ENCODE data around the gene TMIGD3.

DNA sequence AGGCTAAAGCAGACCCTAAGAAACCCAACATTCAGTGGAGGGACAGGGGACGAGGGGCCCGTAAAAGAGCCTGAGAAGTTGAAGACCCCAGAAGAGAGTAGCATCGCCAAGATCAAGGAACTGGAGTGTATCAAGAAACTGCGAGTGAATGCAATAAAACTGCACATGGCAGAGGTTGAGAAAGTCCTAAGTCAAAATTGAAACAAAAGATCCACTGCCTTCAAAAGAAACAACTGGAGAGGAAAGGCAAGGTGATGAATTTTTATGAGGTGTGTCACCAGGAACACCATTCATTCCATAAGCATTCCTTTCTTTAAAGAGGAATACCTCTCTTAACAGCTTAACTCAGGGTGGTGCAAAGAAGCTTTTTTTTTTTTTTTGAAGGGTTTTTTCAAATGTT is 38.3 kb upstream of the TMIGD3 start:
- TF ChIP-seq, protein P1, sequence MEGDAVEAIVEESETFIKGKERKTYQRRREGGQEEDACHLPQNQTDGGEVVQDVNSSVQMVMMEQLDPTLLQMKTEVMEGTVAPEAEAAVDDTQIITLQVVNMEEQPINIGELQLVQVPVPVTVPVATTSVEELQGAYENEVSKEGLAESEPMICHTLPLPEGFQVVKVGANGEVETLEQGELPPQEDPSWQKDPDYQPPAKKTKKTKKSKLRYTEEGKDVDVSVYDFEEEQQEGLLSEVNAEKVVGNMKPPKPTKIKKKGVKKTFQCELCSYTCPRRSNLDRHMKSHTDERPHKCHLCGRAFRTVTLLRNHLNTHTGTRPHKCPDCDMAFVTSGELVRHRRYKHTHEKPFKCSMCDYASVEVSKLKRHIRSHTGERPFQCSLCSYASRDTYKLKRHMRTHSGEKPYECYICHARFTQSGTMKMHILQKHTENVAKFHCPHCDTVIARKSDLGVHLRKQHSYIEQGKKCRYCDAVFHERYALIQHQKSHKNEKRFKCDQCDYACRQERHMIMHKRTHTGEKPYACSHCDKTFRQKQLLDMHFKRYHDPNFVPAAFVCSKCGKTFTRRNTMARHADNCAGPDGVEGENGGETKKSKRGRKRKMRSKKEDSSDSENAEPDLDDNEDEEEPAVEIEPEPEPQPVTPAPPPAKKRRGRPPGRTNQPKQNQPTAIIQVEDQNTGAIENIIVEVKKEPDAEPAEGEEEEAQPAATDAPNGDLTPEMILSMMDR (IDR thresholded peaks at IDR 0.05): no peak
- TF ChIP-seq, protein P2, sequence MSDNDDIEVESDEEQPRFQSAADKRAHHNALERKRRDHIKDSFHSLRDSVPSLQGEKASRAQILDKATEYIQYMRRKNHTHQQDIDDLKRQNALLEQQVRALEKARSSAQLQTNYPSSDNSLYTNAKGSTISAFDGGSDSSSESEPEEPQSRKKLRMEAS (CRISPR knock-in tag; IDR thresholded peaks at IDR 0.05): no peak
- no peak for TF ChIP-seq CREB1 (CRISPR knock-in tag; IDR thresholded peaks at IDR 0.05)
- TF ChIP-seq, protein P3, sequence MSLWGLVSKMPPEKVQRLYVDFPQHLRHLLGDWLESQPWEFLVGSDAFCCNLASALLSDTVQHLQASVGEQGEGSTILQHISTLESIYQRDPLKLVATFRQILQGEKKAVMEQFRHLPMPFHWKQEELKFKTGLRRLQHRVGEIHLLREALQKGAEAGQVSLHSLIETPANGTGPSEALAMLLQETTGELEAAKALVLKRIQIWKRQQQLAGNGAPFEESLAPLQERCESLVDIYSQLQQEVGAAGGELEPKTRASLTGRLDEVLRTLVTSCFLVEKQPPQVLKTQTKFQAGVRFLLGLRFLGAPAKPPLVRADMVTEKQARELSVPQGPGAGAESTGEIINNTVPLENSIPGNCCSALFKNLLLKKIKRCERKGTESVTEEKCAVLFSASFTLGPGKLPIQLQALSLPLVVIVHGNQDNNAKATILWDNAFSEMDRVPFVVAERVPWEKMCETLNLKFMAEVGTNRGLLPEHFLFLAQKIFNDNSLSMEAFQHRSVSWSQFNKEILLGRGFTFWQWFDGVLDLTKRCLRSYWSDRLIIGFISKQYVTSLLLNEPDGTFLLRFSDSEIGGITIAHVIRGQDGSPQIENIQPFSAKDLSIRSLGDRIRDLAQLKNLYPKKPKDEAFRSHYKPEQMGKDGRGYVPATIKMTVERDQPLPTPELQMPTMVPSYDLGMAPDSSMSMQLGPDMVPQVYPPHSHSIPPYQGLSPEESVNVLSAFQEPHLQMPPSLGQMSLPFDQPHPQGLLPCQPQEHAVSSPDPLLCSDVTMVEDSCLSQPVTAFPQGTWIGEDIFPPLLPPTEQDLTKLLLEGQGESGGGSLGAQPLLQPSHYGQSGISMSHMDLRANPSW (CRISPR knock-in tag; conservative IDR thresholded peaks at IDR 0.05; ENCODE audit: low read depth): no peak
- no peak for TF ChIP-seq JUN (CRISPR knock-in tag; IDR thresholded peaks at IDR 0.05)
- TF ChIP-seq, protein P4, sequence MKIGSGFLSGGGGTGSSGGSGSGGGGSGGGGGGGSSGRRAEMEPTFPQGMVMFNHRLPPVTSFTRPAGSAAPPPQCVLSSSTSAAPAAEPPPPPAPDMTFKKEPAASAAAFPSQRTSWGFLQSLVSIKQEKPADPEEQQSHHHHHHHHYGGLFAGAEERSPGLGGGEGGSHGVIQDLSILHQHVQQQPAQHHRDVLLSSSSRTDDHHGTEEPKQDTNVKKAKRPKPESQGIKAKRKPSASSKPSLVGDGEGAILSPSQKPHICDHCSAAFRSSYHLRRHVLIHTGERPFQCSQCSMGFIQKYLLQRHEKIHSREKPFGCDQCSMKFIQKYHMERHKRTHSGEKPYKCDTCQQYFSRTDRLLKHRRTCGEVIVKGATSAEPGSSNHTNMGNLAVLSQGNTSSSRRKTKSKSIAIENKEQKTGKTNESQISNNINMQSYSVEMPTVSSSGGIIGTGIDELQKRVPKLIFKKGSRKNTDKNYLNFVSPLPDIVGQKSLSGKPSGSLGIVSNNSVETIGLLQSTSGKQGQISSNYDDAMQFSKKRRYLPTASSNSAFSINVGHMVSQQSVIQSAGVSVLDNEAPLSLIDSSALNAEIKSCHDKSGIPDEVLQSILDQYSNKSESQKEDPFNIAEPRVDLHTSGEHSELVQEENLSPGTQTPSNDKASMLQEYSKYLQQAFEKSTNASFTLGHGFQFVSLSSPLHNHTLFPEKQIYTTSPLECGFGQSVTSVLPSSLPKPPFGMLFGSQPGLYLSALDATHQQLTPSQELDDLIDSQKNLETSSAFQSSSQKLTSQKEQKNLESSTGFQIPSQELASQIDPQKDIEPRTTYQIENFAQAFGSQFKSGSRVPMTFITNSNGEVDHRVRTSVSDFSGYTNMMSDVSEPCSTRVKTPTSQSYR (CRISPR knock-in tag; IDR thresholded peaks at IDR 0.05): no peak
- TF ChIP-seq ESRRA (CRISPR knock-in tag; IDR thresholded peaks at IDR 0.05; ENCODE audit: borderline replicate concordance): no peak
- TF ChIP-seq, protein P5, sequence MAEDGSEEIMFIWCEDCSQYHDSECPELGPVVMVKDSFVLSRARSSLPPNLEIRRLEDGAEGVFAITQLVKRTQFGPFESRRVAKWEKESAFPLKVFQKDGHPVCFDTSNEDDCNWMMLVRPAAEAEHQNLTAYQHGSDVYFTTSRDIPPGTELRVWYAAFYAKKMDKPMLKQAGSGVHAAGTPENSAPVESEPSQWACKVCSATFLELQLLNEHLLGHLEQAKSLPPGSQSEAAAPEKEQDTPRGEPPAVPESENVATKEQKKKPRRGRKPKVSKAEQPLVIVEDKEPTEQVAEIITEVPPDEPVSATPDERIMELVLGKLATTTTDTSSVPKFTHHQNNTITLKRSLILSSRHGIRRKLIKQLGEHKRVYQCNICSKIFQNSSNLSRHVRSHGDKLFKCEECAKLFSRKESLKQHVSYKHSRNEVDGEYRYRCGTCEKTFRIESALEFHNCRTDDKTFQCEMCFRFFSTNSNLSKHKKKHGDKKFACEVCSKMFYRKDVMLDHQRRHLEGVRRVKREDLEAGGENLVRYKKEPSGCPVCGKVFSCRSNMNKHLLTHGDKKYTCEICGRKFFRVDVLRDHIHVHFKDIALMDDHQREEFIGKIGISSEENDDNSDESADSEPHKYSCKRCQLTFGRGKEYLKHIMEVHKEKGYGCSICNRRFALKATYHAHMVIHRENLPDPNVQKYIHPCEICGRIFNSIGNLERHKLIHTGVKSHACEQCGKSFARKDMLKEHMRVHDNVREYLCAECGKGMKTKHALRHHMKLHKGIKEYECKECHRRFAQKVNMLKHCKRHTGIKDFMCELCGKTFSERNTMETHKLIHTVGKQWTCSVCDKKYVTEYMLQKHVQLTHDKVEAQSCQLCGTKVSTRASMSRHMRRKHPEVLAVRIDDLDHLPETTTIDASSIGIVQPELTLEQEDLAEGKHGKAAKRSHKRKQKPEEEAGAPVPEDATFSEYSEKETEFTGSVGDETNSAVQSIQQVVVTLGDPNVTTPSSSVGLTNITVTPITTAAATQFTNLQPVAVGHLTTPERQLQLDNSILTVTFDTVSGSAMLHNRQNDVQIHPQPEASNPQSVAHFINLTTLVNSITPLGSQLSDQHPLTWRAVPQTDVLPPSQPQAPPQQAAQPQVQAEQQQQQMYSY (CRISPR knock-in tag; IDR thresholded peaks at IDR 0.05): no peak
- no peak for TF ChIP-seq TCF7 (CRISPR knock-in tag; IDR thresholded peaks at IDR 0.05; ENCODE audit: low read depth)
- no peak for TF ChIP-seq ZNF396 (CRISPR knock-in tag; IDR thresholded peaks at IDR 0.05; ENCODE audit: borderline replicate concordance)
- TF ChIP-seq, protein P6, sequence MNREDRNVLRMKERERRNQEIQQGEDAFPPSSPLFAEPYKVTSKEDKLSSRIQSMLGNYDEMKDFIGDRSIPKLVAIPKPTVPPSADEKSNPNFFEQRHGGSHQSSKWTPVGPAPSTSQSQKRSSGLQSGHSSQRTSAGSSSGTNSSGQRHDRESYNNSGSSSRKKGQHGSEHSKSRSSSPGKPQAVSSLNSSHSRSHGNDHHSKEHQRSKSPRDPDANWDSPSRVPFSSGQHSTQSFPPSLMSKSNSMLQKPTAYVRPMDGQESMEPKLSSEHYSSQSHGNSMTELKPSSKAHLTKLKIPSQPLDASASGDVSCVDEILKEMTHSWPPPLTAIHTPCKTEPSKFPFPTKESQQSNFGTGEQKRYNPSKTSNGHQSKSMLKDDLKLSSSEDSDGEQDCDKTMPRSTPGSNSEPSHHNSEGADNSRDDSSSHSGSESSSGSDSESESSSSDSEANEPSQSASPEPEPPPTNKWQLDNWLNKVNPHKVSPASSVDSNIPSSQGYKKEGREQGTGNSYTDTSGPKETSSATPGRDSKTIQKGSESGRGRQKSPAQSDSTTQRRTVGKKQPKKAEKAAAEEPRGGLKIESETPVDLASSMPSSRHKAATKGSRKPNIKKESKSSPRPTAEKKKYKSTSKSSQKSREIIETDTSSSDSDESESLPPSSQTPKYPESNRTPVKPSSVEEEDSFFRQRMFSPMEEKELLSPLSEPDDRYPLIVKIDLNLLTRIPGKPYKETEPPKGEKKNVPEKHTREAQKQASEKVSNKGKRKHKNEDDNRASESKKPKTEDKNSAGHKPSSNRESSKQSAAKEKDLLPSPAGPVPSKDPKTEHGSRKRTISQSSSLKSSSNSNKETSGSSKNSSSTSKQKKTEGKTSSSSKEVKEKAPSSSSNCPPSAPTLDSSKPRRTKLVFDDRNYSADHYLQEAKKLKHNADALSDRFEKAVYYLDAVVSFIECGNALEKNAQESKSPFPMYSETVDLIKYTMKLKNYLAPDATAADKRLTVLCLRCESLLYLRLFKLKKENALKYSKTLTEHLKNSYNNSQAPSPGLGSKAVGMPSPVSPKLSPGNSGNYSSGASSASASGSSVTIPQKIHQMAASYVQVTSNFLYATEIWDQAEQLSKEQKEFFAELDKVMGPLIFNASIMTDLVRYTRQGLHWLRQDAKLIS (CRISPR knock-in tag; IDR thresholded peaks at IDR 0.05; ENCODE audit: borderline replicate concordance): no peak
- TF ChIP-seq ZNF317 (CRISPR knock-in tag; IDR thresholded peaks at IDR 0.05; ENCODE audit: borderline replicate concordance, low read depth): no peak
